Ovary (tissue), 3 donors: Measurements from ENCODE around the gene DMXL1.

ENCODE experiments used
- POLR2A ChIP-seq: fragments of 450-650 bp; IDR thresholded peaks from one replicate; pipeline ENCODE4 v1.6.1; 2017; ENCODE audit warnings: antibody characterized with exemption, mild to moderate bottlenecking, moderate library complexity
- TF ChIP-seq, protein P1 (sequence below), 3 donors: fragments of 450-650 bp in 2 of 3; fragments of 200-600 bp in 1 of 3; IDR thresholded peaks; one replicate each; pipeline versions ENCODE4 v1.5.1 to v1.8.0; 2016 to 2022; ENCODE audit warnings: antibody characterized with exemption in 3 of 3, mild to moderate bottlenecking in 1 of 3
- donor health status: DM: no; HTN: no; CAD: no.

- TF ChIP-seq, protein P1, sequence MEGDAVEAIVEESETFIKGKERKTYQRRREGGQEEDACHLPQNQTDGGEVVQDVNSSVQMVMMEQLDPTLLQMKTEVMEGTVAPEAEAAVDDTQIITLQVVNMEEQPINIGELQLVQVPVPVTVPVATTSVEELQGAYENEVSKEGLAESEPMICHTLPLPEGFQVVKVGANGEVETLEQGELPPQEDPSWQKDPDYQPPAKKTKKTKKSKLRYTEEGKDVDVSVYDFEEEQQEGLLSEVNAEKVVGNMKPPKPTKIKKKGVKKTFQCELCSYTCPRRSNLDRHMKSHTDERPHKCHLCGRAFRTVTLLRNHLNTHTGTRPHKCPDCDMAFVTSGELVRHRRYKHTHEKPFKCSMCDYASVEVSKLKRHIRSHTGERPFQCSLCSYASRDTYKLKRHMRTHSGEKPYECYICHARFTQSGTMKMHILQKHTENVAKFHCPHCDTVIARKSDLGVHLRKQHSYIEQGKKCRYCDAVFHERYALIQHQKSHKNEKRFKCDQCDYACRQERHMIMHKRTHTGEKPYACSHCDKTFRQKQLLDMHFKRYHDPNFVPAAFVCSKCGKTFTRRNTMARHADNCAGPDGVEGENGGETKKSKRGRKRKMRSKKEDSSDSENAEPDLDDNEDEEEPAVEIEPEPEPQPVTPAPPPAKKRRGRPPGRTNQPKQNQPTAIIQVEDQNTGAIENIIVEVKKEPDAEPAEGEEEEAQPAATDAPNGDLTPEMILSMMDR (IDR thresholded peaks at IDR 0.05) = no peak
- TF ChIP-seq POLR2A = no peak
These were observed 221.0 kb downstream of the DMXL1 start for GRCh38 chr5:119291877-119292276.
